HL-60 (cell line): ENCODE results near the gene ZNF609.

Source experiments
- DNase-seq, 2 experiments: peaks; one replicate each; pipeline ENCODE4 v3.0.0-alpha.2; 2010 to 2020; ENCODE audit warnings: low read depth in 1 of 2, low spot score in 1 of 2
- H3K27ac ChIP-seq: fragments of 250-450 bp; sonication (Bioruptor Pico); replicated peaks from 2 replicates; pipeline ENCODE4 v1.5.1; 2020; ENCODE audit warnings: mild to moderate bottlenecking, moderate library complexity
- H3K27me3 ChIP-seq: fragments of 250-450 bp; sonication (Bioruptor Pico); 2 replicates; pipeline ENCODE4 v1.5.1; 2021; ENCODE audit warnings: mild to moderate bottlenecking, moderate library complexity; ENCODE audit not compliant: insufficient read depth, poor library complexity, severe bottlenecking
- H3K4me3 ChIP-seq: replicated peaks from 2 replicates; pipeline ENCODE4 v1.5.1; 2011; ENCODE audit warnings: mild to moderate bottlenecking, control low read depth, low read length; ENCODE audit not compliant: insufficient read depth
- GABPA ChIP-seq: IDR thresholded peaks from 2 replicates; pipeline ENCODE4 v1.6.1; 2012; ENCODE audit warnings: low read depth
- POLR2AphosphoS5 ChIP-seq: IDR thresholded peaks from 2 replicates; pipeline ENCODE4 v1.6.1; 2012; ENCODE audit warnings: low read depth
- SPI1 ChIP-seq: IDR thresholded peaks from 2 replicates; pipeline ENCODE4 v1.6.1; 2012; ENCODE audit warnings: low read depth, mild to moderate bottlenecking, borderline replicate concordance
- TF ChIP-seq, protein P1 (sequence below): IDR thresholded peaks from one replicate; pipeline ENCODE4 v1.5.1; 2011; ENCODE audit warnings: low read length, control low read depth, inconsistent platforms; ENCODE audit not compliant: insufficient read depth
- TF ChIP-seq, protein P2 (sequence below): IDR thresholded peaks from 2 replicates; pipeline ENCODE4 v1.6.1; 2012; ENCODE audit warnings: low read depth; ENCODE audit not compliant: insufficient replicate concordance

ZNF609 gene

DNA sequence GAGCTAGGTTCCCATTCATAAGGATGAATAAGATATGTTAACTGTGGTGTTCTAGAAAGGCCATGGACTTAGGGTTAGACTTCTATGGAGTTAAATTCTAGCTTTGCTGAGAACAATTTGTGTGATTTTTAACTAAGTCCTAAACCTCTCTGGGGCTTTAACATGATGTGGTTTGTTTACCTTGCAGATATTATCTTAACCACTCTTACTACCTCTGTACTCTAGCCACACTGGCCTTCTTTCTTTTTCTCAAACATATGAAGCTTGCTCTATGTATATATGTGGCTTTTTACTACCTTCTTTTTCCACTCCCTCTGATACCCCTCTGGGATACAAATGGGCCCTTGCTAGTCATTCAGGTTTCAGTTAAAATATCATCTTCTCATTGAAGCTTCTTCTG, 108.4 kb downstream of the ZNF609 start:
- Histone ChIP-seq H3K27me3 (no peaks in the 10 kb centered on the region), H3K27ac (no peak overlapping the region), H3K4me3 (no peak overlapping the region)
- no peak for DNase-seq
- TF ChIP-seq, protein P1, sequence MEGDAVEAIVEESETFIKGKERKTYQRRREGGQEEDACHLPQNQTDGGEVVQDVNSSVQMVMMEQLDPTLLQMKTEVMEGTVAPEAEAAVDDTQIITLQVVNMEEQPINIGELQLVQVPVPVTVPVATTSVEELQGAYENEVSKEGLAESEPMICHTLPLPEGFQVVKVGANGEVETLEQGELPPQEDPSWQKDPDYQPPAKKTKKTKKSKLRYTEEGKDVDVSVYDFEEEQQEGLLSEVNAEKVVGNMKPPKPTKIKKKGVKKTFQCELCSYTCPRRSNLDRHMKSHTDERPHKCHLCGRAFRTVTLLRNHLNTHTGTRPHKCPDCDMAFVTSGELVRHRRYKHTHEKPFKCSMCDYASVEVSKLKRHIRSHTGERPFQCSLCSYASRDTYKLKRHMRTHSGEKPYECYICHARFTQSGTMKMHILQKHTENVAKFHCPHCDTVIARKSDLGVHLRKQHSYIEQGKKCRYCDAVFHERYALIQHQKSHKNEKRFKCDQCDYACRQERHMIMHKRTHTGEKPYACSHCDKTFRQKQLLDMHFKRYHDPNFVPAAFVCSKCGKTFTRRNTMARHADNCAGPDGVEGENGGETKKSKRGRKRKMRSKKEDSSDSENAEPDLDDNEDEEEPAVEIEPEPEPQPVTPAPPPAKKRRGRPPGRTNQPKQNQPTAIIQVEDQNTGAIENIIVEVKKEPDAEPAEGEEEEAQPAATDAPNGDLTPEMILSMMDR: no peak
- TF ChIP-seq SPI1 (no peak), POLR2AphosphoS5 (no peak), GABPA (no peak)
- TF ChIP-seq, protein P2, sequence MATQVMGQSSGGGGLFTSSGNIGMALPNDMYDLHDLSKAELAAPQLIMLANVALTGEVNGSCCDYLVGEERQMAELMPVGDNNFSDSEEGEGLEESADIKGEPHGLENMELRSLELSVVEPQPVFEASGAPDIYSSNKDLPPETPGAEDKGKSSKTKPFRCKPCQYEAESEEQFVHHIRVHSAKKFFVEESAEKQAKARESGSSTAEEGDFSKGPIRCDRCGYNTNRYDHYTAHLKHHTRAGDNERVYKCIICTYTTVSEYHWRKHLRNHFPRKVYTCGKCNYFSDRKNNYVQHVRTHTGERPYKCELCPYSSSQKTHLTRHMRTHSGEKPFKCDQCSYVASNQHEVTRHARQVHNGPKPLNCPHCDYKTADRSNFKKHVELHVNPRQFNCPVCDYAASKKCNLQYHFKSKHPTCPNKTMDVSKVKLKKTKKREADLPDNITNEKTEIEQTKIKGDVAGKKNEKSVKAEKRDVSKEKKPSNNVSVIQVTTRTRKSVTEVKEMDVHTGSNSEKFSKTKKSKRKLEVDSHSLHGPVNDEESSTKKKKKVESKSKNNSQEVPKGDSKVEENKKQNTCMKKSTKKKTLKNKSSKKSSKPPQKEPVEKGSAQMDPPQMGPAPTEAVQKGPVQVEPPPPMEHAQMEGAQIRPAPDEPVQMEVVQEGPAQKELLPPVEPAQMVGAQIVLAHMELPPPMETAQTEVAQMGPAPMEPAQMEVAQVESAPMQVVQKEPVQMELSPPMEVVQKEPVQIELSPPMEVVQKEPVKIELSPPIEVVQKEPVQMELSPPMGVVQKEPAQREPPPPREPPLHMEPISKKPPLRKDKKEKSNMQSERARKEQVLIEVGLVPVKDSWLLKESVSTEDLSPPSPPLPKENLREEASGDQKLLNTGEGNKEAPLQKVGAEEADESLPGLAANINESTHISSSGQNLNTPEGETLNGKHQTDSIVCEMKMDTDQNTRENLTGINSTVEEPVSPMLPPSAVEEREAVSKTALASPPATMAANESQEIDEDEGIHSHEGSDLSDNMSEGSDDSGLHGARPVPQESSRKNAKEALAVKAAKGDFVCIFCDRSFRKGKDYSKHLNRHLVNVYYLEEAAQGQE: no peak

DNA sequence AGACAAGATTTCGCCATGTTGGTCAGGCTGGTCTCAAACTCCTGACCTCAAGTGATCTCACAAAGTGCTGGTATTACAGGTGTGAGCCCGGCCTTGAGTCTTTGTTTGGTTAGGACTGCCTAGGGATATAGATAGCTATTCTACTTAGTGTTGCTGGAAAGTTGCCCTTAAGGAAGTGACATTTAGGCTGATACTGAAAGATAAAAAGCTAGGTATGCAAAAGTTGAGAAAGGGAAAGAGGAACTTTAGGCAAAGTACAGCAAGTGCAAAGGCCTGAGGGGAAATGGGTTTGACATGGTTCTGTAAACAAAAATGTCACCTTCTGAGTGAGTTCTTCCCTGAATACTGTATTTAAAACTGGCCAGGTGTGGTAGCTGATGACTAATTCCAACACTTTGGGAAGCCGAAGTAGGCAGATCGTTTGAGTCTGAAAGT, 111.5 kb downstream of the ZNF609 start:
- no peaks in the 10 kb centered on the region for H3K27me3 ChIP-seq
- peak in 1 of 2 experiments; percentile 34 for DNase-seq
- peak; percentile 41; the same call in 1 of the 2 replicates for TF ChIP-seq SPI1
- TF ChIP-seq, protein P1: no peak
- TF ChIP-seq POLR2AphosphoS5: no peak
- TF ChIP-seq GABPA: no peak
- TF ChIP-seq, protein P2: no peak
- no peak overlapping the region for H3K4me3 ChIP-seq
- peak overlapping the region; percentile 21 for H3K27ac ChIP-seq

DNA sequence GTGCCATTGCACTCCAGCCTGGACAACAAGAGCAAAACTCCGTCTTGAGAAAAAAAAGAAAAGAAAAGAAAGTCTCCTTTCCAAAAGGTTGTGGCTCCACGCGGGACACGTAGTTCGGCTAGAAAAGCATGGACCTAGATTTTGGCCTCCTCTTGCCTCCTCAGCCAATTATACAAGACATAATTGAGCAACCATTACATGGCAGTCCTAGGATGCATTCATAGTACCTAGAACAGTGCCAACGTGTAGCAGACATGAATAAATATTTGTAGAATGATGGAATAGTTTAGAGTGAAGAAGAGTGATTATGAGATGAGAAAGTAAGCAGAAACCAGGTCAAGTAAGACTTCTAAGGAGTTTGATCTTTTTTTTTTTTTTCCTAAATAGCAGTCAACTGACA, 112.5 kb downstream of the ZNF609 start:
- no peak for DNase-seq
- H3K4me3 ChIP-seq: no peak overlapping the region
- H3K27me3 ChIP-seq: no peaks in the 10 kb centered on the region
- H3K27ac ChIP-seq: no peak overlapping the region
- TF ChIP-seq, protein P2: no peak
- TF ChIP-seq POLR2AphosphoS5 (no peak), SPI1 (no peak), GABPA (no peak)
- TF ChIP-seq, protein P1: no peak
